ENCODE measurements around the gene ZNF827. TPM values are rescaled to one million over a fixed set of nuclear protein-coding genes. Genes with fewer than 3 reads are reported as not detected.

The ZNF827 gene
- total RNA-seq, 1 experiment from 2014 or later = 29.4 TPM

DNA sequence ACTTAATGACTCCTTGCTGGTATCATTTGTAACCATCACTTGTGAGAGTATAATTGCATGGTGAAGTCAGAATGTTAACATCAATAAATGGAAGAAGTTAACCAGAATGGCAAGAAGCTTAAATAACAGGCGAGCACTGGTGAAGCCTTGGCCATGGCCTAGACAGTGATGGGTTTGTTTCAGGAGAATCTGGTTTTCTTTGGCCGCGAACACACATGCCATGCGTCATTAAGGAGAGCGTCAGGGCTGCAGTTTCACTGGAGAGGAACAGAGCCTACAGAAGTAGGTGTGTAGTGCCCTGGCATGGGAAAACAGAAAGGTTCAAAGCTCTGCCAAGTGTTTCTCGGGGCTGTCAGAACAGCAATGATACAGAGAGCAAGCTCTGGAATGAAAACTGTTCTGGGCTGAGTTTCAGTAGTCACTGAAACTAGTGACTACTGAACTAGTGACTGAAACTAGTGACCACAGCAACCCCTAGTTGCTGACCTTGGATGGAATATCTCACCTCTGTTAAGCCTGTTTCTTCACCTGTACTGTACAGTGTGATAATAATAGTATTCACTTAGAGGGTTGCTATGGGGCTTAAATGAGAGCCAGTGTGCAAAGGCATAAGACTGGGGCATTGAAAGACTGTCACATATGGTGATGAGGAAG lies 164.9 kb downstream of the ZNF827 start:
- Mint-ChIP-seq H3K4me1 (peaks cover 0 to 2% of the 10 kb centered on the region in 2 experiments; a peak in 1 of 4 replicates), H3K27ac (peak overlapping the region; percentile 8 to 31 (median 19); a peak in 2 of 7 replicates), H3K4me3 (no peak overlapping the region), H3K9me3 (no peaks in the 10 kb centered on the region), H3K36me3 (ENCODE audit: insufficient read depth in 1 of 3, low read depth in 3 of 3) (peaks cover 17 to 63% (median 45%) of the 10 kb centered on the region in 3 experiments; a peak in 6 of 7 replicates), H3K27me3 (ENCODE audit: low read depth) (no peaks in the 10 kb centered on the region)
- no peak overlapping the region for H3K4me2 ChIP-seq (ENCODE audit: insufficient read depth, insufficient read length, low read length)
- H3K23ac ChIP-seq (ENCODE audit: insufficient read length, low read depth, low read length) = no peak overlapping the region
- no peak overlapping the region for H4K91ac ChIP-seq (ENCODE audit: insufficient read length, low read depth, low read length)
- no peak overlapping the region for H3K9ac ChIP-seq (ENCODE audit: extremely low read depth, insufficient read length, low read length)
- H2AFZ ChIP-seq (ENCODE audit: low read length) = no peak overlapping the region
- H4K8ac ChIP-seq (replicated peaks; ENCODE audit: insufficient read length, low read depth, low read length) = no peak overlapping the region
- H3K23me2 ChIP-seq (ENCODE audit: insufficient read length, low read depth, low read length, poor library complexity, severe bottlenecking) = no peaks in the 10 kb centered on the region
- no peak overlapping the region for H4K5ac ChIP-seq (ENCODE audit: insufficient read length, low read depth, low read length)
- H3K9me3 ChIP-seq (ENCODE audit: control insufficient read depth, low read depth, low read length) = no peaks in the 10 kb centered on the region
- no peak overlapping the region for H3T11ph ChIP-seq (ENCODE audit: low read length)
- peaks cover 3% of the 10 kb centered on the region for H4K20me1 ChIP-seq (ENCODE audit: control insufficient read depth, insufficient read depth, insufficient read length)
- no peak overlapping the region for H3K27ac ChIP-seq (ENCODE audit: insufficient read length, low read depth, low read length)
- no peak overlapping the region for H3K4ac ChIP-seq (ENCODE audit: low read depth, low read length)
- H3K27me3 ChIP-seq (ENCODE audit: insufficient read depth, low read length) = no peaks in the 10 kb centered on the region
- no peak overlapping the region for H2AK5ac ChIP-seq (ENCODE audit: insufficient read length, low read length)
- H3K4me1 ChIP-seq (ENCODE audit: insufficient read depth, low read length) = no peaks in the 10 kb centered on the region
- no peak for TF ChIP-seq CTCF (conservative IDR thresholded peaks at IDR 0.05)
- no peak overlapping the region for H2BK15ac ChIP-seq (ENCODE audit: low read depth, low read length)
- H3K14ac ChIP-seq (ENCODE audit: insufficient read depth, low read length) = no peak overlapping the region
- no peak overlapping the region for H2BK5ac ChIP-seq (ENCODE audit: insufficient read length, low read length)
- no peak overlapping the region for H2BK120ac ChIP-seq (ENCODE audit: low read depth, low read length, poor library complexity, severe bottlenecking)
- H3K79me1 ChIP-seq (ENCODE audit: insufficient read depth, low read depth, low read length, poor library complexity, severe bottlenecking) = no peaks in the 10 kb centered on the region
- no peak for DNase-seq
- no peak overlapping the region for H2BK20ac ChIP-seq (ENCODE audit: low read depth, low read length, poor library complexity, severe bottlenecking)
- H3K18ac ChIP-seq (ENCODE audit: insufficient read length, low read depth, low read length) = no peak overlapping the region
- no peaks in the 10 kb centered on the region for H3K79me2 ChIP-seq (ENCODE audit: insufficient read depth, low read length)
- WGBS (ENCODE audit: extremely low coverage, insufficient read length, low lambda C conversion rate) = no CpG with 5 or more reads among the region's 6 CpGs
- no peak overlapping the region for H3K56ac ChIP-seq (ENCODE audit: insufficient read length, low read depth, low read length)
- no peak overlapping the region for H2BK12ac ChIP-seq (ENCODE audit: insufficient read length, low read depth, low read length)

Data from H9 (cell line).